GM13976 (cell line): ENCODE data around the gene ELP6.
A peak's percentile ranks its signal among the peaks of the same experiment; 100 is the strongest.

Source experiments
- DNase-seq: peaks from one replicate; pipeline ENCODE4 v3.0.0; 2012; ENCODE audit warnings: low spot score
- CTCF ChIP-seq: IDR thresholded peaks from 2 replicates; pipeline ENCODE4 v1.5.1; 2012; ENCODE audit warnings: borderline replicate concordance, mild to moderate bottlenecking; ENCODE audit not compliant: insufficient read depth; ENCODE audit errors: extremely low read depth, missing control alignments, control extremely low read depth
- in situ Hi-C: fragments of 300-500 bp; cut with MboI; formaldehyde crosslinking; loops from one replicate; pipeline ENCODE4 v1.12.0; 2022; ENCODE audit warnings: low sequenced_read_pairs, mixed read lengths, inconsistent platforms; ENCODE audit not compliant: unreplicated experiment

Gene ELP6

GRCh38 chr3:47513125-47513929 lies at the start of gene ELP6:
Gene ELP6, minus strand, starts transcription at chr3:47513712. Its CDS starts 122 bp downstream, at chr3:47513590.
- in situ Hi-C loops: no loop called here
- DNase-seq: peak; percentile 98
- TF ChIP-seq CTCF: peak; percentile 88

- no peak for TF ChIP-seq CTCF
- DNase-seq: no peak
- in situ Hi-C loops: no loop called here
These were observed 42.8 kb upstream of the ELP6 start for GRCh38 chr3:47556351-47556750.

- DNase-seq: no peak
- in situ Hi-C loops: no loop called here
- no peak for TF ChIP-seq CTCF
These were observed 40.8 kb upstream of the ELP6 start for GRCh38 chr3:47554335-47554734.

GRCh38 chr3:47553407-47553806 lies 39.9 kb upstream of the ELP6 start:
- in situ Hi-C loops: no loop called here
- TF ChIP-seq CTCF: no peak
- no peak for DNase-seq

- no peak for DNase-seq
- no peak for TF ChIP-seq CTCF
- in situ Hi-C loops: loop anchor here (25.0 kb wide), 1 partner anchor 620 kb away; no protein-coding TSS in a partner anchor
These were observed 29.1 kb upstream of the ELP6 start for GRCh38 chr3:47542471-47543173.

GRCh38 chr3:47541583-47542108 lies 28.1 kb upstream of the ELP6 start:
- in situ Hi-C loops: loop anchor here (25.0 kb wide), 1 partner anchor 621 kb away; no protein-coding TSS in a partner anchor
- no peak for TF ChIP-seq CTCF
- no peak for DNase-seq
